Osteoblast (primary cell): ENCODE results near the gene COA1. TPM values are rescaled to one million over a fixed set of nuclear protein-coding genes. Genes with fewer than 3 reads are reported as not detected.

Source experiments
- DNase-seq: peaks from one replicate; pipeline ENCODE4 v3.0.0; 2011; ENCODE audit warnings: low spot score, mixed read lengths; ENCODE audit not compliant: insufficient read length; ENCODE audit errors: missing footprints
- H2AFZ ChIP-seq: 2 replicates; pipeline ENCODE4 v1.6.0; 2011; ENCODE audit warnings: mild to moderate bottlenecking, low read length
- H3K27ac ChIP-seq: 2 replicates; pipeline ENCODE4 v1.5.1; 2011; ENCODE audit warnings: mild to moderate bottlenecking, low read depth, low read length, moderate library complexity
- H3K27me3 ChIP-seq: 2 replicates; pipeline ENCODE4 v1.6.0; 2012; ENCODE audit warnings: mild to moderate bottlenecking, control low read depth, inconsistent platforms, low read length, moderate library complexity; ENCODE audit not compliant: insufficient read depth
- H3K36me3 ChIP-seq: 2 replicates; pipeline ENCODE4 v1.5.1; 2011; ENCODE audit warnings: mild to moderate bottlenecking, low read length, control low read depth, moderate library complexity; ENCODE audit not compliant: insufficient read depth
- H3K4me1 ChIP-seq: 2 replicates; pipeline ENCODE4 v1.5.1; 2011; ENCODE audit warnings: mild to moderate bottlenecking, low read length, control low read depth, moderate library complexity; ENCODE audit not compliant: insufficient read depth
- H3K4me2 ChIP-seq: 2 replicates; pipeline ENCODE4 v1.6.0; 2011; ENCODE audit warnings: mild to moderate bottlenecking, low read length; ENCODE audit not compliant: insufficient read depth
- H3K4me3 ChIP-seq: fragments of 200-600 bp; sonication (generic); 3 replicates; pipeline ENCODE4 v1.5.1; 2012; ENCODE audit warnings: mild to moderate bottlenecking, low read length, inconsistent platforms; ENCODE audit not compliant: insufficient read depth
- H3K79me2 ChIP-seq: 2 replicates; pipeline ENCODE4 v1.6.0; 2012; ENCODE audit warnings: mild to moderate bottlenecking, low read length, control low read depth, inconsistent platforms; ENCODE audit not compliant: insufficient read depth
- H3K9me3 ChIP-seq: 2 replicates; pipeline ENCODE4 v1.5.1; 2011; ENCODE audit warnings: low read depth, low read length, control low read depth
- H4K20me1 ChIP-seq: 2 replicates; pipeline ENCODE4 v1.6.0; 2012; ENCODE audit warnings: mild to moderate bottlenecking, low read length, control low read depth; ENCODE audit not compliant: insufficient read depth
- CTCF ChIP-seq: IDR thresholded peaks from 2 replicates; pipeline ENCODE4 v1.5.1; 2011; ENCODE audit warnings: mild to moderate bottlenecking, low read depth, low read length, moderate library complexity; ENCODE audit errors: extremely low read depth
- total RNA-seq: library from RNA; depleted of rRNA; stranded (reverse); fragments of >200 nt; gene quantifications from 2 replicates; pipeline ENCODE4 v1.2.3, GENCODE V29; 2012

Gene COA1
- total RNA-seq, 1 donor, result 34.0 TPM

- Histone ChIP-seq H3K4me1 (peaks cover 54% of the 10 kb centered on the region), H3K79me2 (peaks cover 19% of the 10 kb centered on the region)
- no peak for DNase-seq
Measured at GRCh38 chr7:43643846-43644245, 85.5 kb downstream of the COA1 start.

GRCh38 chr7:43642897-43643630, 86.3 kb downstream of the COA1 start:
- no peak overlapping the region for H3K4me2 ChIP-seq
- H4K20me1 ChIP-seq, result no peaks in the 10 kb centered on the region
- H3K36me3 ChIP-seq, result peaks cover 34% of the 10 kb centered on the region
- no peak overlapping the region for H3K27ac ChIP-seq
- H2AFZ ChIP-seq, result no peak overlapping the region
- peaks cover 48% of the 10 kb centered on the region for H3K4me1 ChIP-seq
- no peak overlapping the region for H3K4me3 ChIP-seq
- TF ChIP-seq CTCF, result no peak
- no peak for DNase-seq
- peaks cover 19% of the 10 kb centered on the region for H3K79me2 ChIP-seq
- no peaks in the 10 kb centered on the region for H3K27me3 ChIP-seq
- no peaks in the 10 kb centered on the region for H3K9me3 ChIP-seq

More at GRCh38 chr7:43643846-43644245, 85.5 kb downstream of the COA1 start:
- Histone ChIP-seq H3K36me3 (peaks cover 31% of the 10 kb centered on the region), H3K4me2 (no peak overlapping the region), H3K9me3 (no peaks in the 10 kb centered on the region), H4K20me1 (no peaks in the 10 kb centered on the region), H3K27ac (no peak overlapping the region), H3K27me3 (no peaks in the 10 kb centered on the region), H3K4me3 (no peak overlapping the region), H2AFZ (no peak overlapping the region)
- TF ChIP-seq CTCF, result no peak

- H3K36me3 ChIP-seq, result peaks cover 49% of the 10 kb centered on the region
- H3K4me3 ChIP-seq, result no peak overlapping the region
- H3K4me1 ChIP-seq, result peaks cover 46% of the 10 kb centered on the region
- no peak for DNase-seq
- H3K27me3 ChIP-seq, result no peaks in the 10 kb centered on the region
- peaks cover 33% of the 10 kb centered on the region for H3K79me2 ChIP-seq
- TF ChIP-seq CTCF, result no peak
- peak overlapping the region; percentile 52 for H3K4me2 ChIP-seq
- peak overlapping the region; percentile 82 for H3K27ac ChIP-seq
- H2AFZ ChIP-seq, result no peak overlapping the region
- peaks cover 5% of the 10 kb centered on the region for H4K20me1 ChIP-seq
- no peaks in the 10 kb centered on the region for H3K9me3 ChIP-seq
Measured at GRCh38 chr7:43640679-43641078, 88.6 kb downstream of the COA1 start.

GRCh38 chr7:43639858-43640491, 89.3 kb downstream of the COA1 start:
- peak overlapping the region; percentile 82 for H3K27ac ChIP-seq
- H3K36me3 ChIP-seq, result peaks cover 49% of the 10 kb centered on the region
- H3K4me1 ChIP-seq, result peaks cover 46% of the 10 kb centered on the region
- no peaks in the 10 kb centered on the region for H3K27me3 ChIP-seq
- peaks cover 5% of the 10 kb centered on the region for H4K20me1 ChIP-seq
- no peaks in the 10 kb centered on the region for H3K9me3 ChIP-seq
- TF ChIP-seq CTCF, result no peak
- H2AFZ ChIP-seq, result no peak overlapping the region
- DNase-seq, result no peak
- peak overlapping the region; percentile 52 for H3K4me2 ChIP-seq
- no peak overlapping the region for H3K4me3 ChIP-seq
- peaks cover 38% of the 10 kb centered on the region for H3K79me2 ChIP-seq
